ENCODE data around the gene CCDC33.

- no peak for TF ChIP-seq CTCF (IDR thresholded peaks at IDR 0.05; ENCODE audit: insufficient read depth, low read length)
- TF ChIP-seq, protein P1, sequence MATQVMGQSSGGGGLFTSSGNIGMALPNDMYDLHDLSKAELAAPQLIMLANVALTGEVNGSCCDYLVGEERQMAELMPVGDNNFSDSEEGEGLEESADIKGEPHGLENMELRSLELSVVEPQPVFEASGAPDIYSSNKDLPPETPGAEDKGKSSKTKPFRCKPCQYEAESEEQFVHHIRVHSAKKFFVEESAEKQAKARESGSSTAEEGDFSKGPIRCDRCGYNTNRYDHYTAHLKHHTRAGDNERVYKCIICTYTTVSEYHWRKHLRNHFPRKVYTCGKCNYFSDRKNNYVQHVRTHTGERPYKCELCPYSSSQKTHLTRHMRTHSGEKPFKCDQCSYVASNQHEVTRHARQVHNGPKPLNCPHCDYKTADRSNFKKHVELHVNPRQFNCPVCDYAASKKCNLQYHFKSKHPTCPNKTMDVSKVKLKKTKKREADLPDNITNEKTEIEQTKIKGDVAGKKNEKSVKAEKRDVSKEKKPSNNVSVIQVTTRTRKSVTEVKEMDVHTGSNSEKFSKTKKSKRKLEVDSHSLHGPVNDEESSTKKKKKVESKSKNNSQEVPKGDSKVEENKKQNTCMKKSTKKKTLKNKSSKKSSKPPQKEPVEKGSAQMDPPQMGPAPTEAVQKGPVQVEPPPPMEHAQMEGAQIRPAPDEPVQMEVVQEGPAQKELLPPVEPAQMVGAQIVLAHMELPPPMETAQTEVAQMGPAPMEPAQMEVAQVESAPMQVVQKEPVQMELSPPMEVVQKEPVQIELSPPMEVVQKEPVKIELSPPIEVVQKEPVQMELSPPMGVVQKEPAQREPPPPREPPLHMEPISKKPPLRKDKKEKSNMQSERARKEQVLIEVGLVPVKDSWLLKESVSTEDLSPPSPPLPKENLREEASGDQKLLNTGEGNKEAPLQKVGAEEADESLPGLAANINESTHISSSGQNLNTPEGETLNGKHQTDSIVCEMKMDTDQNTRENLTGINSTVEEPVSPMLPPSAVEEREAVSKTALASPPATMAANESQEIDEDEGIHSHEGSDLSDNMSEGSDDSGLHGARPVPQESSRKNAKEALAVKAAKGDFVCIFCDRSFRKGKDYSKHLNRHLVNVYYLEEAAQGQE (IDR thresholded peaks at IDR 0.05; ENCODE audit: insufficient replicate concordance, low read depth) = no peak
- TF ChIP-seq POLR2AphosphoS5 (IDR thresholded peaks at IDR 0.05; ENCODE audit: low read depth) = no peak
- no peak for TF ChIP-seq SPI1 (IDR thresholded peaks at IDR 0.05; ENCODE audit: borderline replicate concordance, low read depth)
- no peak for TF ChIP-seq GABPA (IDR thresholded peaks at IDR 0.05; ENCODE audit: low read depth)
Observed at GRCh38 chr15:74314795-74315438, 78.8 kb downstream of the CCDC33 start.

Measured in HL-60 (cell line).